Osteocyte (in vitro differentiated cells): ENCODE data around the gene RPS15. TPM values are rescaled to one million over a fixed set of nuclear protein-coding genes. Genes with fewer than 3 reads are reported as not detected.

Source experiments
- DNase-seq: peaks from one replicate; pipeline ENCODE4 v3.0.0; 2021; ENCODE audit warnings: mixed read lengths; ENCODE audit not compliant: unreplicated experiment; ENCODE audit errors: extremely low spot score
- H3K27ac Mint-ChIP-seq: one replicate; pipeline ENCODE4 v1.8.0; 2021; ENCODE audit warnings: mild to moderate bottlenecking, mixed read lengths; ENCODE audit not compliant: unreplicated experiment
- H3K27me3 Mint-ChIP-seq: one replicate; pipeline ENCODE4 v1.8.0; 2021; ENCODE audit warnings: mixed read lengths; ENCODE audit not compliant: unreplicated experiment
- H3K36me3 Mint-ChIP-seq: one replicate; pipeline ENCODE4 v1.8.0; 2021; ENCODE audit warnings: mixed read lengths; ENCODE audit not compliant: unreplicated experiment
- H3K4me1 Mint-ChIP-seq: one replicate; pipeline ENCODE4 v1.8.0; 2021; ENCODE audit warnings: mixed read lengths; ENCODE audit not compliant: unreplicated experiment
- H3K4me3 Mint-ChIP-seq: one replicate; pipeline ENCODE4 v1.8.0; 2021; ENCODE audit warnings: mild to moderate bottlenecking, moderate library complexity, mixed read lengths; ENCODE audit not compliant: unreplicated experiment
- H3K9me3 Mint-ChIP-seq: one replicate; pipeline ENCODE4 v1.8.0; 2021; ENCODE audit warnings: mixed read lengths; ENCODE audit not compliant: unreplicated experiment
- CTCF ChIP-seq: fragments of 200-600 bp; sonication (generic); IDR thresholded peaks from 2 replicates; pipeline ENCODE4 v1.5.0; 2021; ENCODE audit warnings: antibody characterized with exemption, mild to moderate bottlenecking, moderate library complexity
- total RNA-seq: library from RNA; stranded (reverse); gene quantifications from 2 replicates; pipeline ENCODE4 v1.2.1, GENCODE V29; 2021

Gene RPS15
- total RNA-seq, 1 donor from 2014 or later, result 932 TPM

- no peak overlapping the region for H3K4me3 Mint-ChIP-seq
- TF ChIP-seq CTCF, result no peak
- H3K4me1 Mint-ChIP-seq, result peaks cover 16% of the 10 kb centered on the region
- peaks cover 2% of the 10 kb centered on the region for H3K36me3 Mint-ChIP-seq
- no peak overlapping the region for H3K27ac Mint-ChIP-seq
- no peaks in the 10 kb centered on the region for H3K27me3 Mint-ChIP-seq
- DNase-seq, result no peak
- H3K9me3 Mint-ChIP-seq, result no peaks in the 10 kb centered on the region
Measured at GRCh38 chr19:1399079-1399478, 39.1 kb upstream of the RPS15 start.

GRCh38 chr19:1399745-1400144, 38.5 kb upstream of the RPS15 start:
- no peak overlapping the region for H3K4me3 Mint-ChIP-seq
- H3K9me3 Mint-ChIP-seq, result no peaks in the 10 kb centered on the region
- H3K27me3 Mint-ChIP-seq, result no peaks in the 10 kb centered on the region
- peaks cover 2% of the 10 kb centered on the region for H3K36me3 Mint-ChIP-seq
- no peak for TF ChIP-seq CTCF
- H3K4me1 Mint-ChIP-seq, result peaks cover 16% of the 10 kb centered on the region
- no peak for DNase-seq
- H3K27ac Mint-ChIP-seq, result no peak overlapping the region

GRCh38 chr19:1400281-1401137, 37.7 kb upstream of the RPS15 start:
- Mint-ChIP-seq H3K9me3 (no peaks in the 10 kb centered on the region), H3K27me3 (no peaks in the 10 kb centered on the region), H3K27ac (no peak overlapping the region), H3K36me3 (peaks cover 2% of the 10 kb centered on the region), H3K4me1 (peaks cover 16% of the 10 kb centered on the region), H3K4me3 (peak overlapping the region; percentile 70)
- DNase-seq, result no peak
- TF ChIP-seq CTCF, result no peak

GRCh38 chr19:1401138-1401888, 36.9 kb upstream of the RPS15 start, which contains the start of gene GAMT:
Gene GAMT, minus strand, starts transcription at chr19:1401542. Its CDS starts 66 bp downstream, at chr19:1401476.
- no peak within 1 kb of the TSS for H3K27ac Mint-ChIP-seq
- H3K9me3 Mint-ChIP-seq, result no peaks in the 10 kb centered on the region
- no peaks in the 10 kb centered on the region for H3K27me3 Mint-ChIP-seq
- peaks cover 2% of the 10 kb centered on the region for H3K36me3 Mint-ChIP-seq
- TF ChIP-seq CTCF, result peak; percentile 68
- DNase-seq, result no peak
- H3K4me1 Mint-ChIP-seq, result peaks cover 15% of the 10 kb centered on the region
- peak within 1 kb of the TSS; percentile 70 for H3K4me3 Mint-ChIP-seq

- DNase-seq, result no peak
- Mint-ChIP-seq H3K27me3 (no peaks in the 10 kb centered on the region), H3K9me3 (no peaks in the 10 kb centered on the region), H3K36me3 (peaks cover 2% of the 10 kb centered on the region), H3K4me3 (peak overlapping the region; percentile 64), H3K4me1 (peaks cover 19% of the 10 kb centered on the region), H3K27ac (no peak overlapping the region)
- no peak for TF ChIP-seq CTCF
Measured at GRCh38 chr19:1401889-1402217, 36.3 kb upstream of the RPS15 start.
